Hair follicle dermal papilla cell (primary cell): ENCODE measurements around the gene TTLL13. TPM values are rescaled to one million over a fixed set of nuclear protein-coding genes. Genes with fewer than 3 reads are reported as not detected.

Experiments used
- small RNA-seq: library from RNA; depleted of rRNA; stranded (forward); fragments of <200 nt; gene quantifications from one replicate; pipeline ENCODE3, GENCODE V24; 2012
- total RNA-seq: library from RNA; depleted of rRNA; stranded (reverse); fragments of >200 nt; gene quantifications from 2 replicates; pipeline ENCODE4 v1.2.3, GENCODE V29; 2012

Gene TTLL13, protein sequence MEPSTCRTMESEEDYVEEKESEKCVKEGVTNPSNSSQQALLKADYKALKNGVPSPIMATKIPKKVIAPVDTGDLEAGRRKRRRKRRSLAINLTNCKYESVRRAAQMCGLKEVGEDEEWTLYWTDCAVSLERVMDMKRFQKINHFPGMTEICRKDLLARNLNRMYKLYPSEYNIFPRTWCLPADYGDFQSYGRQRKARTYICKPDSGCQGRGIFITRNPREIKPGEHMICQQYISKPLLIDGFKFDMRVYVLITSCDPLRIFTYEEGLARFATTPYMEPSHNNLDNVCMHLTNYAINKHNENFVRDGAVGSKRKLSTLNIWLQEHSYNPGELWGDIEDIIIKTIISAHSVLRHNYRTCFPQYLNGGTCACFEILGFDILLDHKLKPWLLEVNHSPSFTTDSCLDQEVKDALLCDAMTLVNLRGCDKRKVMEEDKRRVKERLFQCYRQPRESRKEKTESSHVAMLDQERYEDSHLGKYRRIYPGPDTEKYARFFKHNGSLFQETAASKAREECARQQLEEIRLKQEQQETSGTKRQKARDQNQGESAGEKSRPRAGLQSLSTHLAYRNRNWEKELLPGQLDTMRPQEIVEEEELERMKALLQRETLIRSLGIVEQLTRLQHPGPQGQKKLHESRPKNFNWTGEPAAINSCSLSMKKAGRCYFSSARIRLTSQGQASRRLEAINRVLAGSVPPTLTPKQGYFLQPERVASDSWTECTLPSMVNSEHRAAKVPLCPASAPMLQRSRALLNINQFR
- total RNA-seq: 0.16 TPM in 1 of 2 replicates, not detected in the other

DNA sequence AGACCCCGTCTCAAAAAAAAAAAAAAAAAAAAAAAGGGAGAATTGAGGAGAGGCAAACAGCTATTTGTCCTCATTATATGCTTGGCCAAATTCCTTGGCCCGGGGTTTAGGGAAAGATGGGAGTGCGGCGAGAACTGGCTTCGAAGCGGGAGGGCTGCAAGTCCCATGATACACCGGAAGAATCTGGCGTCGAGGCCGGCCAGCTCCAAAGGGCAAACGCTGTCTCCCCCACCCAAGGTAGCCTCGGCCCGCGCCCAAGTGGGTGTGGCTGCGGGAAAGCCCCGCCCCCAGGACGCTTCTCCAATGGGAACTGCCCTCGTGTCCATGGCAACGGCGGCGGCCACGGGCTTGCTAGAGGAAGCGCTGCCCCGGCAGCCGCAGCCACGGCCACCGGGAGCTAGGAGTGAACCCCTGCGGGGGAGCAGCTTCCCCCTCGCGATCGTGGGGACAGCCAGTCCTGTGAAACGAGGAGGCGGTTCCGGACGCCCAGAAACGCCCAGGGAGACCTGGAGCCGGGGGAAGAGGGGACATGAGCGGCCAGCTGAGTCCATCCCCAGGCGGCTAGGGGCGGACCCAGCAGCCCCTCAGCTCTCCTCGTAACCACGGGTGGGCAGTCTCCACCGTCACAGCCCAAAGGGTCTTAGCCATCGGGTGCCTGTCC lies at the start of gene TTLL13:
TTLL13 (plus strand) TSS at position 354 of the 661 bp plus-strand sequence. CDS start 1,075 bp downstream, outside the sequence.

DNA sequence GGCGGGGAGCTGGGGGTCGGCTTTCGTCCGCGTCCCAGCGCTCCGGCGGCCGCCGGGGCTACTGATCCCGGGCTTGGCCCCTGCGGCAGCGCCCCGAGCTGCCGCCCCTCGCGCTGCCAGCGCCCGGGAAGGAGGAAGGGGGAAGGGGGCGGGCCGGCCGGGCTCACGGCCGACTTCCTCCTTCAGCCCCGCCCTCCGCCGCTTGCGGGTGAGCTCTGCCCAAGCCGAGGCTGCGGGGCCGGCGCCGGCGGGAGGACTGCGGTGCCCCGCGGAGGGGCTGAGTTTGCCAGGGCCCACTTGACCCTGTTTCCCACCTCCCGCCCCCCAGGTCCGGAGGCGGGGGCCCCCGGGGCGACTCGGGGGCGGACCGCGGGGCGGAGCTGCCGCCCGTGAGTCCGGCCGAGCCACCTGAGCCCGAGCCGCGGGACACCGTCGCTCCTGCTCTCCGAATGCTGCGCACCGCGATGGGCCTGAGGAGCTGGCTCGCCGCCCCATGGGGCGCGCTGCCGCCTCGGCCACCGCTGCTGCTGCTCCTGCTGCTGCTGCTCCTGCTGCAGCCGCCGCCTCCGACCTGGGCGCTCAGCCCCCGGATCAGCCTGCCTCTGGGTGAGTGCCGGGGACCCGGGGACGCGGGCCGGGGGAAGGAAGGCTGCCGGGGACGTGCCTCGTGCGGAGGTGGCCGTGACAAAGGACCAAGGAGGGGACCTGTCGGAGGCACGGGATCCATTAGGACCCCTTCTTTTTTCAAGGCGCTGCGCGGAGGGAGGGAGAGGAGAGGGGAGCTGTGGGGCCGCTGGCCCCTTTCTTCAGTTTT lies 48.0 kb upstream of the TTLL13 start, which contains the start of gene SEMA4B:
SEMA4B (plus strand) TSS at position 201 of the 814 bp plus-strand sequence; CDS start at position 450, 249 bp downstream.

DNA sequence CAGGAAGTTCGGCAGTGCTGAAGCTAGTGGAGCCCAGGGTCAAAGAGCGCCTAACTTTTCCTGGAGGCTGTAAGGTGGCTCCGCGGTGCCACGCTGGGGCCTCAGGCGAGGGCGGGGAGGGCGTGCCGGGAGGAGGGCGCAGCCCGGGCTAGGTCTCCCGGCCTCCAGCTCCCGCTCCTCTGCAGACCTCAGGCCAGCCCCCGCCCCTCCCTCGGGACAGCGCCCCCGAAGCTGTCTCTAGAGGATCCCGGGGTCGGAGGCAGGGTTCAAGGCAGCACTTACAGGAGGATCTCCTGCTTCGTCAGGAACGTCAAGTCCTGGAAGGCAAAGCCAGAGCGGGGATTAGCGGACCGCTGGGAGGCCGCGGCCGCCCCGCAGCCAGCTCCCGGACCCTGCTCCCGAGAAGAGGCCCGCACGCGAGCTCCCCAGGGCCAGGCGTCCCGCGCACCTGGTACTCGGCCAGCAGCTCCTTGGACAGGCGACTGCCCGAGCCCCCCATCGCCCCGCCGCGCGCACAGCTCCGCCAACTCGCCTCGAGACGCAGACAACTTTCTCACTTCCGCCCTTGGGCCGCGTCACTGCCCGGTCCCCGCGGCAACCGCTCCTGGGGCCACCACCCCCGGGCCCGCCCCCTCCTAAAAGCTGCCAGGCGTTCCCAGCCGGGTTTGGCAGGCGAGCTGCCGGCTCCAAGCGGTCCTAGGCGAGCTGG lies 15.8 kb upstream of the TTLL13 start, which contains the start of gene CIB1:
CIB1 (minus strand) TSS at position 555 of the 709 bp plus-strand sequence; CDS start at position 499, 56 bp downstream.

GRCh38 chr15:90234096-90234988 lies 15.0 kb upstream of the TTLL13 start, which contains the start of gene GDPGP1:
Gene GDPGP1, plus strand, starts transcription at chr15:90234209. Its CDS starts 6,700 bp downstream, at chr15:90240909.

DNA sequence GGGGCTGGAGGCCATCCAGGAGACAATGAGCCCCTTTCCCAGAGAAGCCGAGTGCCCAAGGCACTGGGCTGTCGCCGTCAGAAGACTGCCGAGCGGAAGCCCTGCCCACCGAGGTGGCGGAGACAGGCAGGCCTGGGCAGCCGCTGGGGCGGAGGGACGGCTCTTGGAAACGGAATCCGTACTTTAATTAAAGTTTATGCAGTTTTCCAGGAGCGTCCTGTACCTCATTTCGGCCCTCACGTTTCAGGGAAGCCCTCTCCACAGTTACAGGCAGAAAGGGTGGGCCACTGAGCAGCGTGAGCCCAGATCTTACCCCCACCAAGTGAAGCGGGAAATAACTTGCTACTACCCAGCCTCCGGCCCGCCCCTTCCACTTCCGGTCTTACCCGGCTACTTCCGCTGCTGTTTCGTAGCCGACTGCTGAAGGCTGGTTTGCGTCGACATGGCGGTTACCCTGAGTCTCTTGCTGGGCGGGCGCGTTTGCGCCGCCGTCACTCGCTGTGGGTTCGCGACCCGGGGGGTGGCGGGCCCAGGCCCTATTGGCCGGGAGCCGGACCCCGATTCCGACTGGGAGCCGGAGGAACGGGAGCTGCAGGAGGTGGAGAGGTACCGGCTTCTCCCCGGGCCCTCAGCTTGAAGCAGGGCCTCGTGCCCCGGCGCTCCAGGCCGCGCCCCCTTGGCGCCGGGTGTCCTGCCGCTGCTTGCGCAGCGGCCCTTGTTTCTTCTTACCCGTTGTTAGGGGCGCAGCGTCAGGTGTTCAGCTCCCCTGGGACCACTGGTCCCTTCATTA lies 16.1 kb downstream of the TTLL13 start, which contains the start of gene NGRN:
NGRN (plus strand) TSS at position 402 of the 790 bp plus-strand sequence; CDS start at position 443, 41 bp downstream.

Small RNA genes within 50 kb of the gene (small RNA-seq; reads per million reads assigned to genes)
- gene AC091167.3 (not detected), gene RN7SL736P (not detected)

Other genes with a start within 250 kb of the TTLL13 start
- 19.7 and 25.2 TPM in 2 replicates for gene ZNF710, start 248.2 kb upstream of the TTLL13 start, total RNA-seq
- 114 and 153 TPM in 2 replicates for gene IDH2, start 147.1 kb upstream of the TTLL13 start, total RNA-seq
- gene SEMA4B, start 48.2 kb upstream of the TTLL13 start, total RNA-seq: 8.4 and 9.2 TPM in 2 replicates
- gene CIB1, start 15.6 kb upstream of the TTLL13 start, total RNA-seq: 13.5 and 15.9 TPM in 2 replicates
- 4.5 and 7.5 TPM in 2 replicates for gene GDPGP1, start 15.3 kb upstream of the TTLL13 start, total RNA-seq
- gene NGRN, start 16.1 kb downstream of the TTLL13 start, total RNA-seq: 72.7 and 73.5 TPM in 2 replicates
- 0.85 and 1.9 TPM in 2 replicates for gene ZNF774, start 102.7 kb downstream of the TTLL13 start, total RNA-seq
- gene IQGAP1, start 138.7 kb downstream of the TTLL13 start, total RNA-seq: 233 and 273 TPM in 2 replicates